Keratinocyte (primary cell): ENCODE data around the gene LDB2. TPM values are rescaled to one million over a fixed set of nuclear protein-coding genes. Genes with fewer than 3 reads are reported as not detected.

Experiments used
- DNase-seq: peaks from one replicate; pipeline ENCODE4 v3.0.0-alpha.2; 2011; ENCODE audit warnings: low read depth, missing footprints, low spot score
- FAIRE-seq: peaks from 2 replicates; lab custom pipeline; 2011; peaks lifted over from hg19 to GRCh38; lab: Jason Lieb, UNC
- H2AFZ ChIP-seq: 2 replicates; pipeline ENCODE4 v1.6.0; 2012; ENCODE audit warnings: low read length, control low read depth, inconsistent platforms; ENCODE audit not compliant: control insufficient read depth
- H3K27ac ChIP-seq: 2 replicates; pipeline ENCODE4 v1.5.1; 2011; ENCODE audit warnings: low read length; ENCODE audit not compliant: control insufficient read depth, insufficient read depth
- H3K27me3 ChIP-seq: 3 replicates; pipeline ENCODE4 v1.6.0; 2011; ENCODE audit warnings: low read length; ENCODE audit not compliant: control insufficient read depth, insufficient read depth; ENCODE audit errors: extremely low read depth
- H3K36me3 ChIP-seq, 2 experiments: 2 replicates in 1 of 2; 3 replicates in 1 of 2; pipeline ENCODE4 v1.5.1; 2011; ENCODE audit warnings: low read length in 2 of 2, mild to moderate bottlenecking in 1 of 2; ENCODE audit not compliant: control insufficient read depth in 2 of 2, insufficient read depth in 2 of 2; ENCODE audit errors: extremely low read depth in 1 of 2
- H3K4me1 ChIP-seq: 3 replicates; pipeline ENCODE4 v1.5.1; 2011; ENCODE audit warnings: low read length; ENCODE audit not compliant: control insufficient read depth, insufficient read depth; ENCODE audit errors: extremely low read depth
- H3K4me2 ChIP-seq: 3 replicates; pipeline ENCODE4 v1.6.0; 2011; ENCODE audit warnings: low read depth, low read length; ENCODE audit not compliant: control insufficient read depth, insufficient read depth; ENCODE audit errors: extremely low read depth
- H3K4me3 ChIP-seq, 3 experiments: fragments of 200-600 bp in 1 of 3; sonication (generic) in 1 of 3; 2 replicates in 2 of 3; 3 replicates in 1 of 3; pipeline ENCODE4 v1.5.1; 2011 to 2016; ENCODE audit warnings: low read length in 3 of 3, mild to moderate bottlenecking in 3 of 3, control low read depth in 2 of 3, inconsistent platforms in 1 of 3, low read depth in 1 of 3, mixed read lengths in 1 of 3, mixed run types in 1 of 3, moderate library complexity in 1 of 3; ENCODE audit not compliant: control insufficient read depth in 2 of 3, insufficient read depth in 2 of 3; ENCODE audit errors: extremely low read depth in 1 of 3
- H3K79me2 ChIP-seq: 2 replicates; pipeline ENCODE4 v1.6.0; 2012; ENCODE audit warnings: low read length; ENCODE audit not compliant: control insufficient read depth, insufficient read depth
- H3K9ac ChIP-seq: 3 replicates; pipeline ENCODE4 v1.6.0; 2011; ENCODE audit warnings: low read length; ENCODE audit not compliant: control insufficient read depth, insufficient read depth; ENCODE audit errors: extremely low read depth
- H3K9me1 ChIP-seq: 3 replicates; pipeline ENCODE4 v1.6.0; 2011; ENCODE audit warnings: low read length; ENCODE audit not compliant: control insufficient read depth, insufficient read depth; ENCODE audit errors: extremely low read depth
- H3K9me3 ChIP-seq: 2 replicates; pipeline ENCODE4 v1.5.1; 2012; ENCODE audit warnings: low read depth, low read length; ENCODE audit not compliant: control insufficient read depth
- H4K20me1 ChIP-seq: 3 replicates; pipeline ENCODE4 v1.6.0; 2011; ENCODE audit warnings: low read length; ENCODE audit not compliant: control insufficient read depth, insufficient read depth; ENCODE audit errors: extremely low read depth
- EZH2 ChIP-seq: IDR thresholded peaks from one replicate; pipeline ENCODE4 v1.6.1; 2012; ENCODE audit warnings: inconsistent platforms, mild to moderate bottlenecking, low read length, moderate library complexity
- dilution Hi-C: fragments of 300-500 bp; cut with MboI; formaldehyde crosslinking; loops from one replicate; pipeline ENCODE4 v1.7.0; 2020; ENCODE audit warnings: low sequenced_read_pairs; ENCODE audit not compliant: extremely low pct_ligation_motif_present
- polyA plus RNA-seq, 5 experiments: library from polyadenylated mRNA; depleted of rRNA in 3 of 5; stranded (reverse) in 3 of 5; stranded (forward) in 1 of 5; unstranded in 1 of 5; fragments of >200 nt; gene quantifications; 1 replicate in 1 of 5; 2 replicates in 3 of 5; 3 replicates in 1 of 5; pipeline versions ENCODE4 v1.2.1 to v1.2.3, GENCODE V29; 2011 to 2012; ENCODE audit warnings: missing spikeins in 2 of 5, low read depth in 1 of 5, low replicate concordance in 1 of 5
- TF ChIP-seq, protein P1 (sequence below), 3 experiments: IDR thresholded peaks in 1 of 3; conservative IDR thresholded peaks in 1 of 3; optimal IDR thresholded peaks in 1 of 3; 2 replicates in 2 of 3; 3 replicates in 1 of 3; pipeline versions ENCODE3 to v1.5.1; 2011; ENCODE audit warnings: low read length in 3 of 3, mild to moderate bottlenecking in 3 of 3, moderate library complexity in 2 of 3, control low read depth in 1 of 3, inconsistent platforms in 1 of 3; ENCODE audit not compliant: insufficient read depth in 2 of 3; ENCODE audit errors: extremely low read depth in 1 of 3

Gene LDB2
- polyA plus RNA-seq, 1 donor (not counting 4 experiments of a cell fraction or from before 2014, with no cell fraction given), result not detected

DNA sequence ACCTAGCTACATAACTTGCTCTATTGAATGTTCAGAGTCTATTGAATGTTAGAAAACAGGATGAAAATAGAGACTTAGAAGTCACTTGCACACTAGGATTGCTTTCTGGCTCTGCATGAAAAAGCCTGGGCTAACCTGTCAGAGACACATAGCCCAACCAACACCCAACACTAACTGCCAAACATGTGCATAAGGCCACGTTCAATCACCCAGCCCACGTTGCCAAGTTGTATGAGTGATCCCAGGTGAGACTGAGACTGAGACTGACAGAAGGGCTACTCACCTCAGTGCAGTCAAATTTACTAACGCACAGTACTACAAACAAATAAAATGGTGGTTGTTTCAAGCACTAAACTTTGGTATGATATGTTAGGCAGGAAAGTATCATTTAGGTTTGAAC is 61.0 kb downstream of the LDB2 start:
- H3K79me2 ChIP-seq, result no peaks in the 10 kb centered on the region

DNA sequence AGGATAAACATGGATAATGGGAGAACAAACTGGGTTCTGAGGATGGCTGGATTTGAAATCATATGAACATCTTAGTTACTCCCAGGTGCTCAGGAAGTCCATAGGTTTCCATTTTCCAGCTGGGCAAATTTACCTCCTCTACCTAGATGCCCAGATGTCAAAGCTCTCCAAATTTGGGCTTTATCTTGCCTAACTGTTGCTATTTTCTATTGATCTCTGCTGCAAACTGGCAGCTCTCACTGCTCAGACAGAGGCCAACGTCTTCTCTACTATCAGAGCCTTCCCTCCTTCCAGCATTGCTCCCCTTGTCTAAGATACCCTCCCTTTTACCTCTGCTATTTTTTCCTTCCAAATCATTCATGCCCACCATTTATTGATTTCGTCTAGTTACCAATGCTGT is 62.1 kb downstream of the LDB2 start:
- dilution Hi-C loops, result no loop called here
- no peak overlapping the region for H3K27ac ChIP-seq
- H3K9me1 ChIP-seq, result no peaks in the 10 kb centered on the region
- H3K9me3 ChIP-seq, result no peaks in the 10 kb centered on the region
- H3K9ac ChIP-seq, result no peak overlapping the region
- H4K20me1 ChIP-seq, result no peaks in the 10 kb centered on the region
- DNase-seq, result no peak
- H3K4me2 ChIP-seq, result no peak overlapping the region
- no peak for TF ChIP-seq EZH2
- TF ChIP-seq, protein P1, sequence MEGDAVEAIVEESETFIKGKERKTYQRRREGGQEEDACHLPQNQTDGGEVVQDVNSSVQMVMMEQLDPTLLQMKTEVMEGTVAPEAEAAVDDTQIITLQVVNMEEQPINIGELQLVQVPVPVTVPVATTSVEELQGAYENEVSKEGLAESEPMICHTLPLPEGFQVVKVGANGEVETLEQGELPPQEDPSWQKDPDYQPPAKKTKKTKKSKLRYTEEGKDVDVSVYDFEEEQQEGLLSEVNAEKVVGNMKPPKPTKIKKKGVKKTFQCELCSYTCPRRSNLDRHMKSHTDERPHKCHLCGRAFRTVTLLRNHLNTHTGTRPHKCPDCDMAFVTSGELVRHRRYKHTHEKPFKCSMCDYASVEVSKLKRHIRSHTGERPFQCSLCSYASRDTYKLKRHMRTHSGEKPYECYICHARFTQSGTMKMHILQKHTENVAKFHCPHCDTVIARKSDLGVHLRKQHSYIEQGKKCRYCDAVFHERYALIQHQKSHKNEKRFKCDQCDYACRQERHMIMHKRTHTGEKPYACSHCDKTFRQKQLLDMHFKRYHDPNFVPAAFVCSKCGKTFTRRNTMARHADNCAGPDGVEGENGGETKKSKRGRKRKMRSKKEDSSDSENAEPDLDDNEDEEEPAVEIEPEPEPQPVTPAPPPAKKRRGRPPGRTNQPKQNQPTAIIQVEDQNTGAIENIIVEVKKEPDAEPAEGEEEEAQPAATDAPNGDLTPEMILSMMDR (optimal IDR thresholded peaks at IDR 0.05 in 1 of 3, IDR thresholded peaks at IDR 0.05 in 1 of 3, conservative IDR thresholded peaks at IDR 0.05 in 1 of 3; ENCODE audit: extremely low read depth in 1 of 3, insufficient read depth in 2 of 3, low read length in 3 of 3), result no peak
- no peaks in the 10 kb centered on the region for H3K4me1 ChIP-seq
- no peak for FAIRE-seq
- no peak overlapping the region for H2AFZ ChIP-seq
- no peaks in the 10 kb centered on the region for H3K27me3 ChIP-seq
- H3K36me3 ChIP-seq, result no peaks in the 10 kb centered on the region
- no peak overlapping the region for H3K4me3 ChIP-seq
- H3K79me2 ChIP-seq, result no peaks in the 10 kb centered on the region

More for the DNA sequence above, 61.0 kb downstream of the LDB2 start:
- FAIRE-seq (no peak), DNase-seq (no peak)
- no peak overlapping the region for H3K9ac ChIP-seq
- no peak overlapping the region for H3K4me2 ChIP-seq
- no peaks in the 10 kb centered on the region for H3K36me3 ChIP-seq
- dilution Hi-C loops, result no loop called here
- no peaks in the 10 kb centered on the region for H3K4me1 ChIP-seq
- H3K27ac ChIP-seq, result no peak overlapping the region
- no peaks in the 10 kb centered on the region for H4K20me1 ChIP-seq
- H3K27me3 ChIP-seq, result no peaks in the 10 kb centered on the region
- H2AFZ ChIP-seq, result no peak overlapping the region
- H3K4me3 ChIP-seq, result no peak overlapping the region
- no peaks in the 10 kb centered on the region for H3K9me3 ChIP-seq
- TF ChIP-seq EZH2, result no peak
- TF ChIP-seq, protein P1 (optimal IDR thresholded peaks at IDR 0.05 in 1 of 3, IDR thresholded peaks at IDR 0.05 in 1 of 3, conservative IDR thresholded peaks at IDR 0.05 in 1 of 3; ENCODE audit: extremely low read depth in 1 of 3, insufficient read depth in 2 of 3, low read length in 3 of 3), result no peak
- no peaks in the 10 kb centered on the region for H3K9me1 ChIP-seq
